GM19438 (cell line): ENCODE results near the gene WNT10A.
"Not testable (repeated sequence)": the region's sequence is repeated elsewhere in the genome, so short reads cannot be mapped to it uniquely, and the experiment has no call there.

Source experiments
- ATAC-seq: cut with Tn5 transposase; IDR thresholded peaks from one replicate; pipeline ENCODE4 v1.9.1; 2021; ENCODE audit warnings: low read depth; ENCODE audit not compliant: unreplicated experiment

The WNT10A gene

GRCh38 chr2:218925434-218925833 lies 44.8 kb downstream of the WNT10A start:
- no peak for ATAC-seq

- no peak for ATAC-seq
Observed at GRCh38 chr2:218927422-218927821, 46.8 kb downstream of the WNT10A start.

GRCh38 chr2:218927876-218928275 lies 47.2 kb downstream of the WNT10A start:
- no peak for ATAC-seq

- ATAC-seq, result not testable (repeated sequence)
Observed at GRCh38 chr2:218930488-218930887, 49.8 kb downstream of the WNT10A start.

- not testable (repeated sequence) for ATAC-seq
Observed at GRCh38 chr2:218931751-218932150, 51.1 kb downstream of the WNT10A start.
